ENCODE data around the gene ACAD9.

GRCh38 chr3:128859630-128860029 is 19.8 kb upstream of the ACAD9 start:
- TF ChIP-seq EZH2 (IDR thresholded peaks at IDR 0.05) (no peak), POLR2AphosphoS5 (IDR thresholded peaks at IDR 0.05; ENCODE audit: borderline replicate concordance, low read depth, low read length) (no peak)

Measured in SK-N-MC (cell line).